Upper lobe of left lung (tissue), 4 donors: Measurements from ENCODE around the gene IFT25.

Experiments
- CTCF ChIP-seq, 6 experiments: fragments of 450-650 bp in 4 of 6; fragments of 200-600 bp in 2 of 6; sonication (generic) in 2 of 6; IDR thresholded peaks; one replicate each; pipeline ENCODE4 v1.5.1; 2016 to 2019; ENCODE audit warnings: antibody characterized with exemption in 6 of 6
- POLR2A ChIP-seq, 4 donors: fragments of 450-650 bp; IDR thresholded peaks; one replicate each; pipeline ENCODE4 v1.5.1; 2016 to 2017; ENCODE audit warnings: antibody characterized with exemption in 4 of 4, mild to moderate bottlenecking in 2 of 4
- POLR2AphosphoS5 ChIP-seq, 2 donors: sonication (generic); formaldehyde crosslinking; IDR thresholded peaks; one replicate each; pipeline ENCODE4 v1.5.1; 2017; ENCODE audit warnings: antibody characterized with exemption in 2 of 2

- TF ChIP-seq POLR2AphosphoS5 (IDR thresholded peaks at IDR 0.05): no peak
- TF ChIP-seq CTCF (IDR thresholded peaks at IDR 0.05): no peak
- TF ChIP-seq POLR2A (IDR thresholded peaks at IDR 0.05): no peak
Measured at GRCh38 chr1:53957194-53957818, 11.8 kb upstream of the IFT25 start.
